Mesodermal cell (in vitro differentiated cells): Measurements from ENCODE around the gene SCMH1.
A peak's percentile ranks its signal among the peaks of the same experiment; 100 is the strongest.
"Not testable (repeated sequence)": the region's sequence is repeated elsewhere in the genome, so short reads cannot be mapped to it uniquely, and the experiment has no call there.

Experiments
- H3K27ac ChIP-seq: 2 replicates; pipeline ENCODE4 v1.7.0; 2013; ENCODE audit warnings: mild to moderate bottlenecking, low read depth, low read length, moderate library complexity; ENCODE audit not compliant: severe bottlenecking
- H3K36me3 ChIP-seq: 2 replicates; pipeline ENCODE4 v1.7.1; 2013; ENCODE audit warnings: mild to moderate bottlenecking, low read length, moderate library complexity; ENCODE audit not compliant: control insufficient read depth, insufficient read depth
- H3K4me1 ChIP-seq: one replicate; pipeline ENCODE4 v1.7.1; 2013; ENCODE audit warnings: mild to moderate bottlenecking, low read length; ENCODE audit not compliant: insufficient read depth, control insufficient read depth, poor library complexity, severe bottlenecking
- H3K4me3 ChIP-seq: 2 replicates; pipeline ENCODE4 v1.7.0; 2013; ENCODE audit warnings: low read length, control low read depth, mild to moderate bottlenecking; ENCODE audit not compliant: insufficient read depth, poor library complexity, severe bottlenecking; ENCODE audit errors: extremely low read depth
- H3K9me3 ChIP-seq: 2 replicates; pipeline ENCODE4 v1.7.1; 2013; ENCODE audit warnings: mild to moderate bottlenecking, low read length, moderate library complexity; ENCODE audit not compliant: control insufficient read depth
- WGBS, 2 experiments: methylation state at CpG; one replicate each; pipeline ENCODE4 v1.1.5; 2013; ENCODE audit warnings: missing lambda C conversion rate in 2 of 2; ENCODE audit not compliant: insufficient coverage in 2 of 2; 5-methylcytosine and 5-hydroxymethylcytosine counted together

The SCMH1 gene

DNA sequence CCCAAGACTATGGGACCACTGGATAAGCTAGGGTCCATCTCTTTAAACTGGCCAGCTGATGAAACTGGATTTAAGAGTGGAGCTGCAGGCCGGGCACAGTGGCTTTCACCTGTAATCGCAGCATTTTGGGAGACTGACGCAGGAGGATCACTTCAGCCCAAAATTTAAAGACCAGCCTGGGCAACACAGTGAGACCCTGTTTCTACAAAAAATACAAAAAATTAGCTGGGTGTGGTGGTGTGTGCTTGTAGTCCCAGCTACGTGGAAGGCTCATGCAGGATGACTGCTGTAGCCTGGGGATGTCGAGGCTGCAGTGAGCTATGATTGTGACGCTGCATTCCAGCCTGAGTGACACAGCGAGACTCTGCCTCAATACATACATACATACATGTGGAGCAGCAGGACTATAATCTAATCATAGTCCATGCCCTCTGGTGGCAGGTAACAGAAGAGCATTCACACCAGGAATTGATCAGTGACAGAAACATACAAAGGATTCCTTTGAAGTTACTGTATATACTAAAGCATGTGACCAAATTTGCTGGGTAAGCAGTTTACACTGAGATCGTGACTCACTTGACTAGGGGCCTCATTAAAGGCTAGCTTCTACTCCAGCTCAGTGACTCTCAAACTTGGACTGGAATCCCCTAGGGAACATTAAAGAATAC lies 119.1 kb downstream of the SCMH1 start:
- Histone ChIP-seq H3K36me3 (no peaks in the 10 kb centered on the region), H3K4me1 (peaks cover 6% of the 10 kb centered on the region), H3K9me3 (no peaks in the 10 kb centered on the region), H3K4me3 (no peak overlapping the region), H3K27ac (no peak overlapping the region)
- 80 to 88% methylated on average over 4 to 7 of the region's 8 CpGs for WGBS, 2 experiments

DNA sequence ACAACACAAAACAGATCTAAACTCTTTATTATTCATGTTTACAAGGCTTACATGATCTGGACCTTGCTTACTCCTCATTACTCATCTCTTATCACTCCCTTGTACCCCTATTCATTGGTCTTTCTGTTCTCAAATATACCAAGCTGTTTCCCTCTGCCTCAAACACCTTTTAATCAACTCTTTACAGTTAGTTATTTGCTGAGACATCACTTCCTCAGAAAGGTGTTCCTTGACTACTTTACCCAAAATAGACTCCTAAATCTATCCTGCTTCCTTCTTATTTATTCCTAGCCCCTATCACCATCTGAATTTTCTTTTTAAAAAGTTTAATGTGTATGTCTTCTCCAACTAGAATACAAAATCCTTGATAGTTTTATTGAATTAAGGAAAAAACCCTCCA lies 120.0 kb downstream of the SCMH1 start:
- H3K27ac ChIP-seq = no peak overlapping the region
- H3K4me1 ChIP-seq = peaks cover 6% of the 10 kb centered on the region
- H3K9me3 ChIP-seq = no peaks in the 10 kb centered on the region
- H3K36me3 ChIP-seq = no peaks in the 10 kb centered on the region
- no peak overlapping the region for H3K4me3 ChIP-seq

DNA sequence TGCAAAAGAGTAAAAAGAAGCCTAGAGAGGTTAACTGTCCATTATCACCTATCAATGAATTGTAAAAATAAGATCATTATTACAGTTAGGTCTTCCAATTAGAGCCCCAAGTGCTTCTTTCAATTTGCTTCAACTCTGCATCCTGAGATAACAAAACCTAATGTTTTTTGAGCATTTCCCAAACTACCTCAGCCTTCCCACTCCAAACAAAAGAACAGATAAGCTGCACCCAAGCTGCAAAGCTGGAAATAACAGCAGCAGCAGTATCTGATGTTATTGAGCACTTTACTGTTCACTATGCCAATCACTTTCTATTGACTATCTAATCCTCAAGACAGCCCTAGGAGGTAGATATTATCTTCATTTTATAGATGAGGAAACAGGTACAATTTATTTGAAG lies 123.5 kb downstream of the SCMH1 start:
- Histone ChIP-seq H3K4me1 (peaks cover 4% of the 10 kb centered on the region), H3K36me3 (peaks cover 12% of the 10 kb centered on the region), H3K4me3 (no peak overlapping the region), H3K9me3 (no peaks in the 10 kb centered on the region), H3K27ac (no peak overlapping the region)

- WGBS, 2 experiments = 86 to 89% methylated on average over 5 to 12 of the region's 15 CpGs
- H3K4me1 ChIP-seq, H3K9me3 ChIP-seq, H3K27ac ChIP-seq, H3K4me3 ChIP-seq: not testable (repeated sequence)
- peaks cover 22% of the 10 kb centered on the region for H3K36me3 ChIP-seq
Measured at GRCh38 chr1:41117241-41117640, 124.9 kb downstream of the SCMH1 start.

GRCh38 chr1:41110736-41111135 lies 131.4 kb downstream of the SCMH1 start:
- WGBS, 2 experiments = no CpG with 5 or more reads among the region's 1 CpG
- Histone ChIP-seq H3K4me1 (peaks cover 17% of the 10 kb centered on the region), H3K36me3 (peaks cover 23% of the 10 kb centered on the region), H3K27ac (no peak overlapping the region), H3K4me3 (no peak overlapping the region), H3K9me3 (no peaks in the 10 kb centered on the region)

DNA sequence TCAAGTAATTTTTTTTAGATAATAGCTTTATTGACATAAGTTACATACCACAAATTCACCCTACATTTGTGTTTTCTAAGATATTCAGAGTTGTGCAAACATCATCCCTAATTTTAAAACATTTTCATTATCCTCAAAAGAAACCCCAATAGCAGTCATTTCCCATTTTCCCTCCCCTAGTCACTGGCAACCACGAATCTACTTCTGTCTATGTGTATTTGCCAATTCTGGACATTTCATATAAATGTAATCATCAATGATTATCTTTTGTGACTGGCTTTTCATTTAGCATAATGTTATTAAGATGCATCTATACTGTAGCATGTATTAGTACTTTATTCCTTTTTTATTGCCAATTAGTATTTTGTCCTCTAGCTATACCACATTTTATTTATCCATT lies 131.8 kb downstream of the SCMH1 start:
- Histone ChIP-seq H3K4me3 (no peak overlapping the region), H3K4me1 (peaks cover 17% of the 10 kb centered on the region), H3K27ac (peak overlapping the region; percentile 99), H3K36me3 (peaks cover 21% of the 10 kb centered on the region), H3K9me3 (no peaks in the 10 kb centered on the region)
- WGBS, 2 experiments = 100% methylated on average over 1 of the region's 1 CpG; no CpG with 5 or more reads in 1 of the 2 experiments

- 85 to 93% methylated on average over 2 to 4 of the region's 4 CpGs for WGBS, 2 experiments
- peak overlapping the region; percentile 99 for H3K27ac ChIP-seq
- no peaks in the 10 kb centered on the region for H3K9me3 ChIP-seq
- peaks cover 19% of the 10 kb centered on the region for H3K36me3 ChIP-seq
- peaks cover 17% of the 10 kb centered on the region for H3K4me1 ChIP-seq
- no peak overlapping the region for H3K4me3 ChIP-seq
Measured at GRCh38 chr1:41109310-41110197, 132.6 kb downstream of the SCMH1 start.

DNA sequence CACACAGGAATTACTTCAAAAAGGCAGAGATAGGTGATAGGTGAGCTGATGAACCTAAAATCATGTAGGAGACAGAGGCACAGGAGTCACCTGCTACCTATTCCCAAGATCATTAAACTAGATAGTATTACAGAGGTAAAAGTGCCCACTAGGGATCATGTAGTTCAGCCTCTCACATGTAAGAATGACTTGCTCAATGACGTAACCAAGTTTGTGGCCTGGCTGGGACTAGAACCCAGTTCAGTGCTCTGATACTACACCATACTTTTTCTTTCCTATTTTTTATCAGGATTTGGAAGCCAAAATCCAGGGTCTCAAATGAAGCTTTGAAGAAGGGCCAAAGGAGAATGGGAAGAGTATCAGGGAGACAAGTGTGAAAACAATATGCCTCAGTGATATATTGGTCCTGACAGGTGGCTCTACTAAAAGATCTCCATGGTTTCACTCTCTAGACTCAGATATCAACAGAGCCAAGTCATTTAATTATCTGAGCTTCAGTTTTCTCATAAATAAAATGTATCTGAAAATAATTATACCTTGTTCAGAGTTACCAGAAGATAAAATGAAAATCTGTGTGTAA lies 133.3 kb downstream of the SCMH1 start:
- Histone ChIP-seq H3K36me3 (peaks cover 19% of the 10 kb centered on the region), H3K4me3 (no peak overlapping the region)
- 88 to 100% methylated on average over 1 of the region's 1 CpG for WGBS, 2 experiments

DNA sequence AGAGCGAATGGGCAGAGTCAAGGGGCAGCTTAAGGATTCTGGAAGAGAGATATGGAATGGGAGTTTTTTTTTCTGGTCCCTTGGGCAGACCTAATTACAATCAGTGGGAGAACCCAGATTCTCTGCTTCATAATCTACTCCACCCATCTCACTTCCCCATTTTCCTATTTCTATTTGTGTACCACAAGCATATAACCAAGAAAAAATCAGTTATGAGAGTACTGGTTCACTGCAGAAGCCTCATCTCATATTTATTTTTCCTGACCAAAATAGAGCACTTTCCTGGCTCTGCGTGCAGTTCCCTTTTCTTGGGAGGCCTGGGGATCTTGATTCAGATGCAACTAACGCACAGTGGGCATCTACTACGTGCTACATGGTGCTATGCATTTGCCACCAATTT lies 138.3 kb downstream of the SCMH1 start:
- peaks cover 10% of the 10 kb centered on the region for H3K36me3 ChIP-seq
- WGBS, 2 experiments = 75 to 86% methylated on average over 1 to 4 of the region's 4 CpGs

More for the DNA sequence above, 133.3 kb downstream of the SCMH1 start:
- H3K4me1 ChIP-seq = peaks cover 17% of the 10 kb centered on the region
- H3K27ac ChIP-seq = peak overlapping the region; percentile 99
- no peaks in the 10 kb centered on the region for H3K9me3 ChIP-seq

GRCh38 chr1:41102653-41103052 lies 139.5 kb downstream of the SCMH1 start:
- no CpG with 5 or more reads among the region's 1 CpG for WGBS, 2 experiments
- Histone ChIP-seq H3K27ac (no peak overlapping the region), H3K4me3 (no peak overlapping the region), H3K9me3 (no peaks in the 10 kb centered on the region), H3K4me1 (no peaks in the 10 kb centered on the region), H3K36me3 (no peaks in the 10 kb centered on the region)

More for the DNA sequence above, 138.3 kb downstream of the SCMH1 start:
- Histone ChIP-seq H3K4me3 (no peak overlapping the region), H3K27ac (no peak overlapping the region), H3K4me1 (peaks cover 6% of the 10 kb centered on the region), H3K9me3 (no peaks in the 10 kb centered on the region)
